Activated T-cell treated with anti-CD3 and anti-CD28 coated beads, Interleukin-2, amount 50 U/mL, for 4 hours (primary cell): Measurements from ENCODE around the gene GALNT1. TPM values are rescaled to one million over a fixed set of nuclear protein-coding genes. Genes with fewer than 3 reads are reported as not detected.

ENCODE experiments used
- ATAC-seq, 2 donors: fragments of 200-7000 bp; cut with Tn5 transposase; one replicate each; pipeline ENCODE4 v1.10.0; 2021
- DNase-seq: peaks from one replicate; pipeline ENCODE4 v3.0.0-alpha.2; 2020
- H3K27me3 Mint-ChIP-seq: one replicate; pipeline ENCODE4 v1.8.0; 2021; ENCODE audit warnings: low read depth, mixed read lengths
- H3K36me3 Mint-ChIP-seq: one replicate; pipeline ENCODE4 v1.8.0; 2022; ENCODE audit warnings: mixed read lengths; ENCODE audit not compliant: insufficient read depth
- H3K4me1 Mint-ChIP-seq: one replicate; pipeline ENCODE4 v1.8.0; 2021; ENCODE audit warnings: low read depth, mixed read lengths
- H3K4me3 Mint-ChIP-seq: one replicate; pipeline ENCODE4 v1.8.0; 2021; ENCODE audit warnings: mild to moderate bottlenecking, moderate library complexity, mixed read lengths
- H3K9me3 Mint-ChIP-seq: one replicate; pipeline ENCODE4 v1.8.0; 2021; ENCODE audit warnings: mixed read lengths
- total RNA-seq, 3 donors: library from RNA; stranded (reverse); gene quantifications; one replicate each; pipeline ENCODE4 v1.2.1, GENCODE V29; 2021

The GALNT1 gene
- total RNA-seq, 3 donors from 2014 or later = 39.5 to 47.0 (median 43.9) TPM

- Mint-ChIP-seq H3K4me1 (no peaks in the 10 kb centered on the region), H3K9me3 (peaks cover 5% of the 10 kb centered on the region), H3K4me3 (no peak overlapping the region), H3K27me3 (peaks cover 12% of the 10 kb centered on the region), H3K36me3 (no peaks in the 10 kb centered on the region)
- ATAC-seq (no peak), DNase-seq (no peak)
These were observed 162.4 kb downstream of the GALNT1 start for GRCh38 chr18:35743916-35744315.

DNA sequence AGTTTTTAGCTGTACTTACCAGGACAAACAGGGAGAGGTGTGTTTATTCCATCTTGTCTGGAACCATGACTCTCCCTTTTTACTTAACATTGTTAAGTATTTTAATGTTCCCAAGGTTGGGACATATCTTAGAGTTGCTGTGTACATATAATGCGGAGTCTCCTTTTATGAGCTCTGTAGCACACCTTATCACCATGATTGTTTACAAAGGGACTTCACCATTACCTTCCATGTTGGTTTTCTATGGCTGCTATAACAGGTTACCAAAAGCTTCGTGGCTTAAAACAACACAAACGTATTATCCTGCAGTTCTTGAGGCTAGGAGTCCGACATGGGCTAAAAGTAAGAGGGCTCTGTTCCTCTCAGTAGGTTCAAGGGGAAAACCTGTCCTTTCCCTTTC is 164.3 kb downstream of the GALNT1 start:
- Mint-ChIP-seq H3K4me3 (no peak overlapping the region), H3K36me3 (no peaks in the 10 kb centered on the region)

DNA sequence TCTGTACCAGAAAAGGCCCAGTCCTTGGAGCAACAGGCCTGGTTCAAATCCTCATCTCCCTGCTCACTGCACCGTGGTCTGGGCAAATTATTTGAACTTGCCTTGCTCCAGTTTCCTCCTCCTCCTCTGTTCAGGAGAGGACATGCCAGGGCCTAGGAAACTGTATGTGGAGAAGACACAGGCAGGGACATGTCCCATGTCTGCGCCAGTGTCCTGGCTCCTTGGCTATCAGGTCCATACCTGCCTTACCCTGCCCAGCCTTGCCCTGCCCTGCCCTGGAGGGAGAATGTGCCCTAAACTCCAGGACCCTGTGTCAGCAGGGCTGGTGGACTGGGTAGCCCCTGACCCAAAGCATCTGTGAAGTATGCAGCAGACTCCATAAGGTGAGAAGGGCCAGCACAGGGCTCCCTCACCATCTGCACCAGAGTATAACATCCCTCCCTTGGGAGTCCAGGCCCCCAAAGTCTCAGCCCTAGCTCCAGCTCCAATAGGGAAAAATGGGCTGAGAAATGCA is 165.3 kb downstream of the GALNT1 start:
- Mint-ChIP-seq H3K4me1 (no peaks in the 10 kb centered on the region), H3K27me3 (peaks cover 7% of the 10 kb centered on the region), H3K4me3 (no peak overlapping the region), H3K36me3 (no peaks in the 10 kb centered on the region), H3K9me3 (peaks cover 5% of the 10 kb centered on the region)
- ATAC-seq (no peak), DNase-seq (no peak)

More for the DNA sequence above, 164.3 kb downstream of the GALNT1 start:
- DNase-seq (no peak), ATAC-seq (no peak)
- H3K9me3 Mint-ChIP-seq = peaks cover 5% of the 10 kb centered on the region
- H3K27me3 Mint-ChIP-seq = peaks cover 12% of the 10 kb centered on the region
- H3K4me1 Mint-ChIP-seq = no peaks in the 10 kb centered on the region

GRCh38 chr18:35747894-35748472 is 166.4 kb downstream of the GALNT1 start:
- H3K27me3 Mint-ChIP-seq = peaks cover 7% of the 10 kb centered on the region
- peaks cover 5% of the 10 kb centered on the region for H3K9me3 Mint-ChIP-seq
- DNase-seq (no peak), ATAC-seq (no peak)
- no peak overlapping the region for H3K4me3 Mint-ChIP-seq
- no peaks in the 10 kb centered on the region for H3K36me3 Mint-ChIP-seq
- no peaks in the 10 kb centered on the region for H3K4me1 Mint-ChIP-seq

DNA sequence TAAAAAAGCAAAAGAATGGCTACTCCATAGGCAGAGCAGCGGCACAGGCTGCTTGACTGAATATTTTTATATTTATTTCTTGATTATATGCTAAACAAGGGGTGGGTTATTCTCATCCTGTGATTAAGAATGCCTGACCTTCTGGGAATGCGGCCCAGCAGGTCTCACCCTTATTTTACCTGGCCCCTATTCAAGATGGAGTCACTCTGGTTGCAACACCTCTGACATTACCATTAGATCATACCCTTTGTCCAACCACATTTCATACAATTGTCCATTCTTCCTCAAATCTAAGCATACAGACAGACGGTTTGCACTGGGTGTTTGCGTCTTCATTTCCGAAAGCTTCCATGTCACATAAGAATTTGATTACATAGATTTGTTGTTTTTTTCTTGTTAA is 168.2 kb downstream of the GALNT1 start:
- DNase-seq (no peak), ATAC-seq (no peak)
- no peaks in the 10 kb centered on the region for H3K4me1 Mint-ChIP-seq
- H3K4me3 Mint-ChIP-seq = no peak overlapping the region
- peaks cover 5% of the 10 kb centered on the region for H3K9me3 Mint-ChIP-seq
- no peaks in the 10 kb centered on the region for H3K36me3 Mint-ChIP-seq
- H3K27me3 Mint-ChIP-seq = peaks cover 7% of the 10 kb centered on the region

DNA sequence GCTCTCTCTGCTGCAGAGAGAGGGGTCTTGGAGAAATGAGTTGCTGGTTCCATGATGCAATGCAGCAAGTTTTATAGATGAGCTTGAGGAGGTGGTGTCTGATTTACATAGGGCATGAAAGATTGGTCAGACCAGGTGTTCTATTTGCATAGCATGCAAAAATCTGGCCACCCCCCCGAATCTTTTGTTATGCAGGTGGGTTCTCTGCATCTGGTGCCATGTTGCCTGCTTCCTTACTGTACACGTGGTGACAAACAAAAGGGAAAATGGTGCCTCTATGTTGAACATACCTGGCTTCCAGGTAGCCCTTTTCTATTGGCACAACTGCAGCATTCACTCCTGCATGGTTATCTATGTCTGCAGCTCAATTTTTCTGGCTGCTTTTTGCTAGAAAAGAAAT is 169.4 kb downstream of the GALNT1 start:
- DNase-seq = no peak
- Mint-ChIP-seq H3K4me1 (no peaks in the 10 kb centered on the region), H3K36me3 (no peaks in the 10 kb centered on the region), H3K9me3 (no peaks in the 10 kb centered on the region), H3K4me3 (no peak overlapping the region), H3K27me3 (peaks cover 6% of the 10 kb centered on the region)
- ATAC-seq = no peak

DNA sequence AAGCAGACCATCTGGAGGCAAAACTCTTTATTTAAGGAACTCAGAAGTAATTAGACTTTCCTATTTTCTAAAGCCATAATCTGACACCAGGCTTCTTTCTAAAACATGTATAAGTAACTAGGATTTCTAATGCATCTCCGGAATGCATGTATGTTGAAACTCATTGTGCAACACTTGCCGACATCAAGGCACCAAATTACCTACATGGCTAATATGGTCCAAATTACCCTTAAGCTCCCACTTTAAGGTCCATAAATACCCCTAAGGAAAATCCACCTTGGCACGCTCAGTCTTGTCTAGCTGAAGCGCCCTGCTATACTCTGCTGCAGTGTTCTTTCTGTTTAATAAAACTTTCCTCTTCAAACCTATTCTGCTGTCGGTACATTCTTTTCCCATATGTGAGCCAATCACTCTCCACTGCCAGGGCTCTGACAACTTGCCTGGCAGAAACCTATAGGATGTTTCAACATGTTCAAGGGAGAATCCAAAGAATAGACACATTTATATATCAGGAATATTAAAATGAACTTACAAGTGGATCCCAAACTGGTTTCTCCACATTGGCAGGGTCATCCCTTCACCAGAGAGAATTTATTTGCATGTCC is 171.9 kb downstream of the GALNT1 start:
- H3K9me3 Mint-ChIP-seq = no peaks in the 10 kb centered on the region
- H3K4me3 Mint-ChIP-seq = no peak overlapping the region
- peaks cover 11% of the 10 kb centered on the region for H3K27me3 Mint-ChIP-seq
- no peaks in the 10 kb centered on the region for H3K36me3 Mint-ChIP-seq
- ATAC-seq = no peak
- H3K4me1 Mint-ChIP-seq = no peaks in the 10 kb centered on the region
- no peak for DNase-seq

- no peaks in the 10 kb centered on the region for H3K36me3 Mint-ChIP-seq
- H3K27me3 Mint-ChIP-seq = peaks cover 17% of the 10 kb centered on the region
- H3K4me3 Mint-ChIP-seq = no peak overlapping the region
- no peak for ATAC-seq
- DNase-seq = no peak
- no peaks in the 10 kb centered on the region for H3K9me3 Mint-ChIP-seq
- H3K4me1 Mint-ChIP-seq = no peaks in the 10 kb centered on the region
These were observed 172.9 kb downstream of the GALNT1 start for GRCh38 chr18:35754464-35754863.

GRCh38 chr18:35755369-35755768 is 173.8 kb downstream of the GALNT1 start:
- Mint-ChIP-seq H3K27me3 (peaks cover 24% of the 10 kb centered on the region), H3K36me3 (no peaks in the 10 kb centered on the region), H3K4me1 (no peaks in the 10 kb centered on the region), H3K9me3 (no peaks in the 10 kb centered on the region), H3K4me3 (no peak overlapping the region)
- no peak for DNase-seq
- ATAC-seq = no peak

- Mint-ChIP-seq H3K4me1 (no peaks in the 10 kb centered on the region), H3K9me3 (no peaks in the 10 kb centered on the region), H3K4me3 (no peak overlapping the region)
These were observed 175.1 kb downstream of the GALNT1 start for GRCh38 chr18:35756506-35757117.

More at GRCh38 chr18:35756506-35757117, 175.1 kb downstream of the GALNT1 start:
- ATAC-seq (peak; percentile 58 to 69), DNase-seq (peak; percentile 26)
- Mint-ChIP-seq H3K36me3 (no peaks in the 10 kb centered on the region), H3K27me3 (peaks cover 25% of the 10 kb centered on the region)

Other genes with a start within 250 kb of the GALNT1 start
- gene ZNF24, start 237.3 kb upstream of the GALNT1 start, total RNA-seq = 10 to 100 TPM; 53.5 to 61.5 (median 59.6) TPM
- under 1 TPM; 0.20 to 0.49 (median 0.29) TPM for gene ZNF396, start 204.4 kb upstream of the GALNT1 start, total RNA-seq
- gene INO80C, start 83.8 kb upstream of the GALNT1 start, total RNA-seq = 10 to 100 TPM; 39.0 to 51.7 (median 41.8) TPM